Gastroesophageal sphincter (tissue), 4 donors: Measurements from ENCODE around the gene ZBED4. TPM values are rescaled to one million over a fixed set of nuclear protein-coding genes. Genes with fewer than 3 reads are reported as not detected.

Source experiments
- ATAC-seq: fragments of 150-250 bp; one replicate; pipeline ENCODE4 v1.9.1; 2016; ENCODE audit warnings: mild to moderate bottlenecking, moderate library complexity
- H3K27ac ChIP-seq, 4 donors: fragments of 200-600 bp; sonication (generic) in 3 of 4; 1 replicate in 3 of 4; 2 replicates in 1 of 4; pipeline ENCODE4 v1.5.1; 2016 to 2019
- H3K27me3 ChIP-seq: fragments of 200-600 bp; sonication (generic); one replicate; pipeline ENCODE4 v1.5.1; 2019
- H3K36me3 ChIP-seq, 2 donors: fragments of 200-600 bp; sonication (generic); one replicate each; pipeline ENCODE4 v1.5.1; 2019; ENCODE audit warnings: control low read depth in 1 of 2
- H3K4me1 ChIP-seq, 3 donors: fragments of 200-600 bp; sonication (generic); 1 replicate in 2 of 3; 2 replicates in 1 of 3; pipeline ENCODE4 v1.5.1; 2016 to 2019; ENCODE audit warnings: control low read depth in 2 of 3
- H3K4me3 ChIP-seq, 2 donors: fragments of 200-600 bp; sonication (generic); one replicate each; pipeline ENCODE4 v1.5.1; 2019; ENCODE audit warnings: mild to moderate bottlenecking in 1 of 2, moderate library complexity in 1 of 2
- H3K9me3 ChIP-seq, 3 donors: fragments of 200-600 bp; sonication (generic); one replicate each; pipeline ENCODE4 v1.5.1; 2017 to 2019; ENCODE audit warnings: control low read depth in 2 of 3
- EP300 ChIP-seq: sonication (generic); formaldehyde crosslinking; IDR thresholded peaks from one replicate; pipeline ENCODE4 v1.6.1; 2017; ENCODE audit warnings: antibody characterized with exemption, mild to moderate bottlenecking
- POLR2A ChIP-seq, 2 donors: fragments of 450-650 bp; IDR thresholded peaks; one replicate each; pipeline ENCODE4 v1.6.1; 2017; ENCODE audit warnings: antibody characterized with exemption in 2 of 2, mild to moderate bottlenecking in 2 of 2, moderate library complexity in 1 of 2
- POLR2AphosphoS5 ChIP-seq: sonication (generic); formaldehyde crosslinking; IDR thresholded peaks from one replicate; pipeline ENCODE4 v1.6.1; 2017; ENCODE audit warnings: antibody characterized with exemption
- WGBS, 2 donors: methylation state at CpG; one replicate each; pipeline ENCODE4 v1.1.5; 2018; ENCODE audit warnings: low coverage in 1 of 2; 5-methylcytosine and 5-hydroxymethylcytosine counted together
- total RNA-seq, 4 donors: library from RNA; depleted of rRNA; stranded (reverse); fragments of >200 nt; gene quantifications; one replicate each; pipeline ENCODE4 v1.1.0, GENCODE V29; 2016
- TF ChIP-seq, protein P1 (sequence below), 4 experiments: fragments of 200-600 bp in 2 of 4; fragments of 450-650 bp in 2 of 4; sonication (generic) in 1 of 4; IDR thresholded peaks; one replicate each; pipeline ENCODE4 v1.5.1; 2017 to 2019; ENCODE audit warnings: antibody characterized with exemption in 4 of 4, mild to moderate bottlenecking in 2 of 4, moderate library complexity in 2 of 4

ZBED4 gene
- total RNA-seq, 4 donors from 2014 or later: 6.9 to 12.3 (median 7.1) TPM

DNA sequence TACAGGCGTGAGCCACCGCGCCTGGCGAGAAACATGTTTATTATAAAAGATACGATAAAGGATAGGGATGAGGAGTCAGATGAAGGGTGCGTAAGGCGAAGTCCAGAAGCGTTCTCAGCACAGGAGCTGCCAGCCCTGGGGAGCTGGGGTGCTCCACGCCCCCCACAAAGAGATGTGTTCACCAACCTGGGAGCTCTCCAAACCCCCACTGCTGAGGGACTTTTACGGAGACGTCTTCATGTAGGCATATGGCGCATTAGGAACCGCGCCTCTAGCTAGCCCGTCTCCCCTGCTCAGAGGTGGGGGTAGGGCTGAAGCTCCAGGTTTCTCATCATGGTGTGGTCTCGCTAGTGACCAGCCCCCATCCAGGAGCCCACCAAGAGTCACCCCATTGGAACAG is 8.4 kb upstream of the ZBED4 start:
- ATAC-seq: no peak
- Histone ChIP-seq H3K9me3 (no peaks in the 10 kb centered on the region), H3K27me3 (peaks cover 52% of the 10 kb centered on the region), H3K4me3 (no peak overlapping the region), H3K36me3 (no peaks in the 10 kb centered on the region), H3K27ac (no peak overlapping the region), H3K4me1 (peaks cover 0 to 26% (median 18%) of the 10 kb centered on the region in 3 donors)
- 71% methylated on average over 5 of the region's 16 CpGs; no CpG with 5 or more reads in 1 of the 2 donors for WGBS, 2 donors
- no peak for TF ChIP-seq EP300

- Histone ChIP-seq H3K4me3 (no peak overlapping the region), H3K9me3 (no peaks in the 10 kb centered on the region), H3K4me1 (peaks cover 0 to 26% (median 18%) of the 10 kb centered on the region in 3 donors), H3K36me3 (no peaks in the 10 kb centered on the region), H3K27ac (no peak overlapping the region), H3K27me3 (peaks cover 58% of the 10 kb centered on the region)
- WGBS, 2 donors: 82 to 84% methylated on average over 6 to 16 of the region's 19 CpGs
- TF ChIP-seq, protein P1, sequence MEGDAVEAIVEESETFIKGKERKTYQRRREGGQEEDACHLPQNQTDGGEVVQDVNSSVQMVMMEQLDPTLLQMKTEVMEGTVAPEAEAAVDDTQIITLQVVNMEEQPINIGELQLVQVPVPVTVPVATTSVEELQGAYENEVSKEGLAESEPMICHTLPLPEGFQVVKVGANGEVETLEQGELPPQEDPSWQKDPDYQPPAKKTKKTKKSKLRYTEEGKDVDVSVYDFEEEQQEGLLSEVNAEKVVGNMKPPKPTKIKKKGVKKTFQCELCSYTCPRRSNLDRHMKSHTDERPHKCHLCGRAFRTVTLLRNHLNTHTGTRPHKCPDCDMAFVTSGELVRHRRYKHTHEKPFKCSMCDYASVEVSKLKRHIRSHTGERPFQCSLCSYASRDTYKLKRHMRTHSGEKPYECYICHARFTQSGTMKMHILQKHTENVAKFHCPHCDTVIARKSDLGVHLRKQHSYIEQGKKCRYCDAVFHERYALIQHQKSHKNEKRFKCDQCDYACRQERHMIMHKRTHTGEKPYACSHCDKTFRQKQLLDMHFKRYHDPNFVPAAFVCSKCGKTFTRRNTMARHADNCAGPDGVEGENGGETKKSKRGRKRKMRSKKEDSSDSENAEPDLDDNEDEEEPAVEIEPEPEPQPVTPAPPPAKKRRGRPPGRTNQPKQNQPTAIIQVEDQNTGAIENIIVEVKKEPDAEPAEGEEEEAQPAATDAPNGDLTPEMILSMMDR (IDR thresholded peaks at IDR 0.05): no peak
- no peak for TF ChIP-seq EP300
- no peak for TF ChIP-seq POLR2AphosphoS5
- TF ChIP-seq POLR2A (IDR thresholded peaks at IDR 0.05): no peak
- no peak for ATAC-seq
These were observed 7.8 kb upstream of the ZBED4 start for GRCh38 chr22:49845666-49846459.

GRCh38 chr22:49847751-49848689 is 5.6 kb upstream of the ZBED4 start:
- H3K36me3 ChIP-seq: no peaks in the 10 kb centered on the region
- peak overlapping the region in 1 of 4 donors; percentile 44 for H3K27ac ChIP-seq
- TF ChIP-seq, protein P1 (IDR thresholded peaks at IDR 0.05): no peak
- no peak for TF ChIP-seq EP300
- no peak for TF ChIP-seq POLR2AphosphoS5
- no peak for TF ChIP-seq POLR2A (IDR thresholded peaks at IDR 0.05)
- no peaks in the 10 kb centered on the region for H3K9me3 ChIP-seq
- 48 to 77% methylated on average over 4 to 15 of the region's 64 CpGs for WGBS, 2 donors
- peak overlapping the region; percentile 5 to 54 for H3K4me3 ChIP-seq
- peaks cover 0 to 35% (median 24%) of the 10 kb centered on the region in 3 donors for H3K4me1 ChIP-seq
- H3K27me3 ChIP-seq: peaks cover 58% of the 10 kb centered on the region
- ATAC-seq: no peak

GRCh38 chr22:49848690-49849160 is 4.9 kb upstream of the ZBED4 start:
- WGBS, 2 donors: no CpG with 5 or more reads among the region's 51 CpGs
- TF ChIP-seq POLR2AphosphoS5: no peak
- TF ChIP-seq, protein P1 (IDR thresholded peaks at IDR 0.05): no peak
- TF ChIP-seq POLR2A (IDR thresholded peaks at IDR 0.05): no peak
- no peak for TF ChIP-seq EP300
- Histone ChIP-seq H3K36me3 (no peaks in the 10 kb centered on the region), H3K9me3 (no peaks in the 10 kb centered on the region), H3K4me3 (peak overlapping the region; percentile 5 to 54), H3K4me1 (peaks cover 0 to 37% (median 24%) of the 10 kb centered on the region in 3 donors), H3K27me3 (peaks cover 58% of the 10 kb centered on the region), H3K27ac (peak overlapping the region in 1 of 4 donors; percentile 44)
- no peak for ATAC-seq
